Activated B cell treated with CpG ODN at 0.5 μM for 24 hours (primary cell): ENCODE measurements around the gene STK38L. TPM values are rescaled to one million over a fixed set of nuclear protein-coding genes. Genes with fewer than 3 reads are reported as not detected.

ENCODE experiments used
- ATAC-seq: fragments of 200-7000 bp; cut with Tn5 transposase; one replicate; pipeline ENCODE4 v1.10.0; 2021; ENCODE audit warnings: low read depth, mild to moderate bottlenecking, moderate library complexity
- CTCF ChIA-PET: fragments of 350-600 bp; sonication (Branson Sonifier 250); formaldehyde crosslinking; loops from one replicate; lab custom pipeline; 2021; ENCODE audit warnings: antibody characterized with exemption; lab: Charles Lee
- POLR2A ChIA-PET: fragments of 350-600 bp; sonication (Branson Sonifier 250); formaldehyde crosslinking; loops from one replicate; lab custom pipeline; 2021; ENCODE audit warnings: antibody characterized with exemption; lab: Charles Lee
- DNase-seq: peaks from one replicate; pipeline ENCODE4 v3.0.0; 2022
- H3K27ac Mint-ChIP-seq: one replicate; pipeline ENCODE4 v1.8.0; 2020; ENCODE audit warnings: mixed read lengths
- H3K27me3 Mint-ChIP-seq: one replicate; pipeline ENCODE4 v1.8.0; 2021; ENCODE audit warnings: mixed read lengths
- H3K36me3 Mint-ChIP-seq: one replicate; pipeline ENCODE4 v1.8.0; 2021; ENCODE audit warnings: low read depth, mixed read lengths
- H3K4me1 Mint-ChIP-seq: one replicate; pipeline ENCODE4 v1.8.0; 2021; ENCODE audit warnings: mixed read lengths
- H3K4me3 Mint-ChIP-seq: one replicate; pipeline ENCODE4 v1.8.0; 2020; ENCODE audit warnings: mild to moderate bottlenecking, mixed read lengths
- H3K9me3 Mint-ChIP-seq: one replicate; pipeline ENCODE4 v1.8.0; 2020; ENCODE audit warnings: mixed read lengths
- intact Hi-C: fragments of 100-400 bp; cut with micrococcal nuclease; formaldehyde crosslinking; loops from one replicate; pipeline ENCODE4 v1.15.1; 2024
- total RNA-seq: library from RNA; stranded (reverse); gene quantifications from 2 replicates; pipeline ENCODE4 v1.2.3, GENCODE V29; 2022
- TF ChIP-seq, protein P1 (sequence below): fragments of 200-600 bp; IDR thresholded peaks from one replicate; pipeline ENCODE4 v1.8.0; 2022; ENCODE audit warnings: antibody characterized with exemption, mild to moderate bottlenecking

STK38L gene
- total RNA-seq, 1 donor from 2014 or later, result 26.3 TPM

DNA sequence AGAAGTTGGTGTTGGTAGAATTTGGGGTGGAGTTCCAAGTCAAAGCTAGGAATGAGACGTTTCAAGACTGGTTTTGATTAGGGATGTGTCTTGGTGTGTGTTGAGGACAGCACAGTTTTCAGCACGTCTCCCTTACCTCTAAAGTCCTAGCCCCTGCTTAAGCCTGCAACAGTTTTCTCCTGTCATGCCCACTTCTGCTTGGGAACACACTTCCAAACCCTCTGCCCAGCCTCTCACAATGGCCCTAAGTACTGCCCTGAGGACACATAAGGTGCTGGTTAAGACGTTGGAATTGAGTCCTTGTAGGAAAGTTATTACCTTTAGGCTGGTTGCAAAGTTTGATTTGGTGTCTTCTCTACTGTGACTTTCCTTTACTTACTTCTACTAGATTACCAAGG is 87.8 kb downstream of the STK38L start:
- peaks cover 2% of the 10 kb centered on the region for H3K36me3 Mint-ChIP-seq
- peak overlapping the region; percentile 80 for H3K4me3 Mint-ChIP-seq
- CTCF ChIA-PET, result interaction anchor here (1.2 kb wide), 1 partner anchor 24 kb away, joined by 3 read pairs; no protein-coding TSS in a partner anchor
- intact Hi-C loops, result loop anchor here (1.0 to 10.0 kb wide), 5 partner anchors 51 to 1218 kb away; partner anchors contain the start of genes CCDC91, PPFIBP1 and STK38L
- peaks cover 25% of the 10 kb centered on the region for H3K4me1 Mint-ChIP-seq
- POLR2A ChIA-PET, result no interaction called here
- DNase-seq, result no peak
- ATAC-seq, result no peak
- H3K27ac Mint-ChIP-seq, result no peak overlapping the region
- H3K9me3 Mint-ChIP-seq, result no peaks in the 10 kb centered on the region
- peaks cover 24% of the 10 kb centered on the region for H3K27me3 Mint-ChIP-seq
- TF ChIP-seq, protein P1, sequence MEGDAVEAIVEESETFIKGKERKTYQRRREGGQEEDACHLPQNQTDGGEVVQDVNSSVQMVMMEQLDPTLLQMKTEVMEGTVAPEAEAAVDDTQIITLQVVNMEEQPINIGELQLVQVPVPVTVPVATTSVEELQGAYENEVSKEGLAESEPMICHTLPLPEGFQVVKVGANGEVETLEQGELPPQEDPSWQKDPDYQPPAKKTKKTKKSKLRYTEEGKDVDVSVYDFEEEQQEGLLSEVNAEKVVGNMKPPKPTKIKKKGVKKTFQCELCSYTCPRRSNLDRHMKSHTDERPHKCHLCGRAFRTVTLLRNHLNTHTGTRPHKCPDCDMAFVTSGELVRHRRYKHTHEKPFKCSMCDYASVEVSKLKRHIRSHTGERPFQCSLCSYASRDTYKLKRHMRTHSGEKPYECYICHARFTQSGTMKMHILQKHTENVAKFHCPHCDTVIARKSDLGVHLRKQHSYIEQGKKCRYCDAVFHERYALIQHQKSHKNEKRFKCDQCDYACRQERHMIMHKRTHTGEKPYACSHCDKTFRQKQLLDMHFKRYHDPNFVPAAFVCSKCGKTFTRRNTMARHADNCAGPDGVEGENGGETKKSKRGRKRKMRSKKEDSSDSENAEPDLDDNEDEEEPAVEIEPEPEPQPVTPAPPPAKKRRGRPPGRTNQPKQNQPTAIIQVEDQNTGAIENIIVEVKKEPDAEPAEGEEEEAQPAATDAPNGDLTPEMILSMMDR, result no peak

DNA sequence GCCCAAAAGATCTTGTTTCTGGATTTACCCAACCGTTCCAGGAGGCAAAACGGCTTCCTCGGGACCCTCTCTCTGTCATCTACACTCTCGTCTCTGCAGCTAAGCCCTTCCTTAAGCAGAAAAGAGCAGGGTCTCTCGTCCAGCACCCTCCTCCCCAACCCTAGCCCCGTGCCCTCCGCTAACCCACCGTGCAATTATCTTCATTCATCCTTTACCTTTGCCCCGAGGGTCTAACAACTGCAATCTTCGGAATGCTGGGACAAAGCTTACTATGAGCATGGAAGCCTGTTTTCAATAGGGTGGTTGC is 88.3 kb downstream of the STK38L start:
- H3K27ac Mint-ChIP-seq, result no peak overlapping the region
- CTCF ChIA-PET, result no interaction called here
- POLR2A ChIA-PET, result no interaction called here
- TF ChIP-seq, protein P1, result no peak
- DNase-seq, result no peak
- H3K4me1 Mint-ChIP-seq, result peaks cover 25% of the 10 kb centered on the region
- H3K27me3 Mint-ChIP-seq, result peaks cover 24% of the 10 kb centered on the region
- peak overlapping the region; percentile 80 for H3K4me3 Mint-ChIP-seq
- no peak for ATAC-seq
- H3K36me3 Mint-ChIP-seq, result peaks cover 2% of the 10 kb centered on the region
- no peaks in the 10 kb centered on the region for H3K9me3 Mint-ChIP-seq
- intact Hi-C loops, result loop anchor here (2.0 to 10.0 kb wide), 4 partner anchors 50 to 862 kb away; partner anchors contain the start of genes CCDC91, PPFIBP1 and STK38L

DNA sequence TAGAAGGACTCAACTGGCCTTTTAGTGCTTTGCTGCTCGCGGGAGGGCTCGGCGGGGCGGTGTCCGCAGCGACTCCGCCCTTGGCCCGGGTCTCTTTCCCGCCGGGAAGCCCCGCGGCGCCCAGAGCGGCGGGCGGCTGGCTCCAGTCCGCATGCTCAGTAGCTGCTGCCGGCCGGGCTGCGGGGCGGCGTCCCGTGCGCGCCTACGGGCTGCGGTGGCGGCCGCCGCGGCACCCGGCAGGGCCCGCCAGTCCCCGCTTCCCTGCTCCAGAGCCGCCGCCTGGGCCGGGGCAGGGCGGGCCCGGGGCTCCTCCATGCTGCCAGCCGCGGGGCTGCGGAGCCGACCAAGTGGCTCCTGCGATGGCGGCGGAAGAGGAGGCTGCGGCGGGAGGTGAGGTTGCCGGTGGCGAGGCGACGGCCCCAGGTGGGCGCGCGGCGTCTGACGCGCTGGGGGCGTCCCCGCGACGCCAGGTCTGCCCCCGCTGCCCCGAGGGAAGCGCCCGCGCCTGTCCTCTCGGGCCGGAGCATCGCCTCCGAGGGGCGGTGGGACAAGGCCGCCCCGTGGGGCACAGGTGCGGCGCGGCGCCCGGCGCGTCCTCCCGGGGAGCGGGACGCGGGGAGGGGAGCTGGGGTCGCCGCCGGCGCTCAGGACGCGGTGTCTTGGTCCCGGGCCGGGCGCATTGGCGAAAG is 88.8 kb downstream of the STK38L start, which contains the start of gene BMAL2:
TSS of gene BMAL2 (plus strand) at position 123 of the 689 bp plus-strand sequence. CDS start at position 360, 237 bp downstream.
- POLR2A ChIA-PET, result no interaction called here
- CTCF ChIA-PET, result no interaction called here

DNA sequence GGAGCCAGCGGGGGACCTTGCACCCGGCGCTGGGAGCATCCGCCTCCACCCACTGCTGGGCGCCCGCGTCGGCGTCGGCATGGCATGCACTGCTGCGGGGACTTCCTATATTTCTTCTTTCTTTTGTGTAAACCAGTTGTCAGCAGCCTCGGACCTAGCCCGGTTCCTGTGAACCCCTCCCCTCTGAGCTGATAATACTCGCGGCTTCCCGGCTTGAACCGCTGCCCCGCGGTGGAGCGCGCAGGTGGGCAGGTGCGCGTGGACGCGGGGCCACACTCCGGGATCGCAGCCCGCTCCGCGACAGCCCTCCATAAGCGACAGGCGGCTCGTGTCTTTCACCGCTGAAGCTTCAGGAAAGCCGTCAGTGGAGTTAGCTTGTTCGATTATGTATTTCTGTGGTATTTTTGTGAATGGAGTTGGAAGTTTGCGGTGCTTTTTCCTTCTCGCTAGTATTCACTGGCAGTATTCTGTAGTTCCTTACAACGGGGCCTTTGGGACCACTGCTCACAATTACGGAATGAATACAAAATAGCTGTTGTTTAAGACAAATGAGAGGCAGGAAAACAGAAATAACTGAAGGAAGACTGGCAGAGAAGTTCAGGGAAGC is 89.4 kb downstream of the STK38L start:
- intact Hi-C loops, result loop anchor here (2.0 to 10.0 kb wide), 4 partner anchors 49 to 861 kb away; partner anchors contain the start of genes CCDC91, PPFIBP1 and STK38L
- Mint-ChIP-seq H3K36me3 (peaks cover 2% of the 10 kb centered on the region), H3K4me3 (peak overlapping the region; percentile 89), H3K9me3 (no peaks in the 10 kb centered on the region), H3K4me1 (peaks cover 25% of the 10 kb centered on the region), H3K27ac (no peak overlapping the region), H3K27me3 (peaks cover 24% of the 10 kb centered on the region)
- TF ChIP-seq, protein P1, result no peak
- DNase-seq (peak; percentile 39), ATAC-seq (peak; percentile 70)
- ChIA-PET POLR2A (no interaction called here), CTCF (interaction anchor here (1.2 kb wide), 1 partner anchor 51 kb away, joined by 3 read pairs; no protein-coding TSS in a partner anchor)

More for the DNA sequence above, 88.8 kb downstream of the STK38L start, which contains the start of gene BMAL2:
- H3K27ac Mint-ChIP-seq, result no peak within 1 kb of the TSS
- no peaks in the 10 kb centered on the region for H3K9me3 Mint-ChIP-seq
- TF ChIP-seq, protein P1, result no peak
- peaks cover 24% of the 10 kb centered on the region for H3K27me3 Mint-ChIP-seq
- intact Hi-C loops, result loop anchor here (2.0 to 10.0 kb wide), 4 partner anchors 50 to 862 kb away; partner anchors contain the start of genes CCDC91, PPFIBP1 and STK38L
- ATAC-seq (peak; percentile 60), DNase-seq (peak; percentile 46)
- H3K4me1 Mint-ChIP-seq, result peaks cover 25% of the 10 kb centered on the region
- H3K36me3 Mint-ChIP-seq, result peaks cover 2% of the 10 kb centered on the region
- peak within 1 kb of the TSS; percentile 89 for H3K4me3 Mint-ChIP-seq
